NCI-H82 (cell line): ENCODE results near the gene EPB41L2.

Experiments
- DNase-seq: peaks from one replicate; lab custom pipeline; 2025; lab: John Stamatoyannopoulos, UW

EPB41L2 gene

DNA sequence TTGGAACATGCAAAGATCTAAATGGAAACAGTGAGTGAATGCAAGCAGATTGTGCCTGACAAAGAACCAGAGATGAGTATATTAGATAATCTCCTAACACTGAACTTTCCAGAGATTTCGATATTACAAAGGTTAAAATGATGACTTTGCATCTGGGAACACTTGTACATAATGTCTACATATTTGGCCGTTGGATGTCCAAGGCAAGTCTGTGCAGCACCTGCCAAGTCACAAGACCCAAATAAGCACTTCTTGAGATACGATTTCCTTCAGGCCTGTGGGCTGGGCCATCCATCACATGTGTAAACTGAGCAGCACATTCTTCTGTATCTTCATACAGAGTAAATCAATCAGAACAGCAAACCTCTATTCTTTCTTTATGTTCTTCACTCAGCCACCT, 268.3 kb downstream of the EPB41L2 start:
- no peak for DNase-seq

DNA sequence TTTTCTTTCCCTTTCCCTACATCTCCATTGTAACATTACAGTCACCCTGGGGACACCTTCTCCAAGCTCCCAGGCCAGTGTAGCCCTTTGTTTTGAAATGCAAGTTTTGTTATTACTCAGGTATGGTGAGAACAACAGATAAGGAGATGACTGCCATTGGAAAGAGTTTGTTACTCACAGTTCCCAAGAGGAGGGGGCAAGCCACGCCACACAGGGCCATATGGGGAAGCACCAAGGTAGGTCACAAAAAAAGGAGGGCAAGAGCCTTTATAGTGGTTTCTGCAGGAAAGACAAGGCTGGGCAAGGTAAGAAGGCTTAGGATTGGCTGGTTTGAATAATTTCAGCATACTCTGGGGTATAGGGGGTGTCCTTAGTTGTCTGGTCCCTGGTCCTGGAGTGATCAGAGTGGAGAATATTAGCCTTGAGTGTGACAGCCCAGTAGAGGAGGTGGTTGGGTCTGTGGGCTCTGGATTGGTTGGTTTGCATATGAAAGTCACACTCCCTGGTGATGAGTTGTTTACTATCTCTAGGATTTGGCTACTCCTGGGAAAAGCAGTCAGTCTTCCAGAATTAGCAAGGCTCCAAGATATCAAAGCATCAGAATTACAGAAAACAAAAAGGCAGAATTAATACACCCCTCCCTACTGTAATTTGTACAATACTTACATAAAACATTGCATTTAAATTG, 268.9 kb downstream of the EPB41L2 start:
- DNase-seq, result no peak
